ENCODE results near the gene EXOC4. TPM values are rescaled to one million over a fixed set of nuclear protein-coding genes. Genes with fewer than 3 reads are reported as not detected.
"Not testable (repeated sequence)": the region's sequence is repeated elsewhere in the genome, so short reads cannot be mapped to it uniquely, and the experiment has no call there.

EXOC4 gene
- total RNA-seq, 4 donors from 2014 or later: 60.0 to 187 (median 80.1) TPM

- WGBS: 94% methylated on average over 1 of the region's 1 CpG
- peaks cover 30% of the 10 kb centered on the region for H3K36me3 ChIP-seq
- no peaks in the 10 kb centered on the region for H3K27me3 ChIP-seq
- no peaks in the 10 kb centered on the region for H3K9me3 ChIP-seq
- TF ChIP-seq CTCF (IDR thresholded peaks at IDR 0.05): no peak
- TF ChIP-seq POLR2AphosphoS5 (IDR thresholded peaks at IDR 0.05): no peak
- no peak for TF ChIP-seq POLR2A (IDR thresholded peaks at IDR 0.05)
- TF ChIP-seq EP300 (IDR thresholded peaks at IDR 0.05): no peak
- no peak overlapping the region for H3K4me3 ChIP-seq
- DNase-seq (ENCODE audit: low spot score in 2 of 2): no peak
- H3K27ac ChIP-seq: no peak overlapping the region
- H3K4me1 ChIP-seq: no peaks in the 10 kb centered on the region
Measured at GRCh38 chr7:133274265-133274664, 21.4 kb downstream of the EXOC4 start.

- WGBS: 93% methylated on average over 8 of the region's 8 CpGs
- no peak for TF ChIP-seq EP300 (IDR thresholded peaks at IDR 0.05)
- TF ChIP-seq POLR2A (IDR thresholded peaks at IDR 0.05): no peak
- TF ChIP-seq POLR2AphosphoS5 (IDR thresholded peaks at IDR 0.05): no peak
- no peak for TF ChIP-seq CTCF (IDR thresholded peaks at IDR 0.05)
- Histone ChIP-seq H3K27ac (no peak overlapping the region), H3K9me3 (no peaks in the 10 kb centered on the region), H3K4me1 (no peaks in the 10 kb centered on the region), H3K36me3 (peaks cover 35% of the 10 kb centered on the region), H3K4me3 (no peak overlapping the region), H3K27me3 (no peaks in the 10 kb centered on the region)
- DNase-seq (ENCODE audit: low spot score in 2 of 2): no peak
Measured at GRCh38 chr7:133275008-133275407, 22.1 kb downstream of the EXOC4 start.

GRCh38 chr7:133275446-133276095 lies 22.7 kb downstream of the EXOC4 start:
- no peaks in the 10 kb centered on the region for H3K27me3 ChIP-seq
- no peaks in the 10 kb centered on the region for H3K9me3 ChIP-seq
- H3K27ac ChIP-seq: no peak overlapping the region
- peaks cover 35% of the 10 kb centered on the region for H3K36me3 ChIP-seq
- H3K4me3 ChIP-seq: no peak overlapping the region
- no peak for DNase-seq (ENCODE audit: low spot score in 2 of 2)
- H3K4me1 ChIP-seq: no peaks in the 10 kb centered on the region
- TF ChIP-seq CTCF (IDR thresholded peaks at IDR 0.05): no peak
- TF ChIP-seq POLR2AphosphoS5 (IDR thresholded peaks at IDR 0.05): no peak
- 76% methylated on average over 3 of the region's 3 CpGs for WGBS

- H3K27me3 ChIP-seq; H3K9me3 ChIP-seq; H3K4me3 ChIP-seq; H3K4me1 ChIP-seq; DNase-seq (ENCODE audit: low spot score in 2 of 2); H3K27ac ChIP-seq: not testable (repeated sequence)
- peaks cover 35% of the 10 kb centered on the region for H3K36me3 ChIP-seq
- WGBS: 100% methylated on average over 3 of the region's 3 CpGs
Measured at GRCh38 chr7:133278975-133279374, 26.1 kb downstream of the EXOC4 start.

GRCh38 chr7:133282094-133282493 lies 29.2 kb downstream of the EXOC4 start:
- TF ChIP-seq CTCF (IDR thresholded peaks at IDR 0.05) (no peak), POLR2AphosphoS5 (IDR thresholded peaks at IDR 0.05) (no peak), POLR2A (IDR thresholded peaks at IDR 0.05) (no peak), EP300 (IDR thresholded peaks at IDR 0.05) (no peak)
- no peak for DNase-seq (ENCODE audit: low spot score in 2 of 2)
- Histone ChIP-seq H3K27me3 (no peaks in the 10 kb centered on the region), H3K4me1 (no peaks in the 10 kb centered on the region), H3K4me3 (no peak overlapping the region), H3K27ac (no peak overlapping the region), H3K36me3 (peaks cover 16% of the 10 kb centered on the region), H3K9me3 (no peaks in the 10 kb centered on the region)
- 85% methylated on average over 1 of the region's 1 CpG for WGBS

- peaks cover 11% of the 10 kb centered on the region for H3K36me3 ChIP-seq
- no peak for TF ChIP-seq POLR2AphosphoS5 (IDR thresholded peaks at IDR 0.05)
- TF ChIP-seq CTCF (IDR thresholded peaks at IDR 0.05): no peak
- no peak for TF ChIP-seq EP300 (IDR thresholded peaks at IDR 0.05)
- TF ChIP-seq POLR2A (IDR thresholded peaks at IDR 0.05): no peak
Measured at GRCh38 chr7:133284092-133284491, 31.2 kb downstream of the EXOC4 start.

More at GRCh38 chr7:133284092-133284491, 31.2 kb downstream of the EXOC4 start:
- Histone ChIP-seq H3K4me1 (no peaks in the 10 kb centered on the region), H3K27me3 (no peaks in the 10 kb centered on the region), H3K9me3 (no peaks in the 10 kb centered on the region), H3K4me3 (no peak overlapping the region), H3K27ac (no peak overlapping the region)
- WGBS: 96% methylated on average over 2 of the region's 2 CpGs
- no peak for DNase-seq (ENCODE audit: low spot score in 2 of 2)
